CD4-positive, alpha-beta T cell (primary cell): ENCODE data around the gene UXS1. TPM values are rescaled to one million over a fixed set of nuclear protein-coding genes. Genes with fewer than 3 reads are reported as not detected.

Experiments used
- ATAC-seq: fragments of 200-7000 bp; cut with Tn5 transposase; one replicate; pipeline ENCODE4 v1.10.0; 2022; ENCODE audit warnings: mild to moderate bottlenecking; ENCODE audit not compliant: poor library complexity
- CTCF ChIA-PET: fragments of 350-600 bp; sonication (Branson Sonifier 250); formaldehyde crosslinking; loops from one replicate; lab custom pipeline; 2021; ENCODE audit warnings: antibody characterized with exemption, inconsistent platforms; lab: Charles Lee
- POLR2A ChIA-PET: fragments of 350-600 bp; sonication (Branson Sonifier 250); formaldehyde crosslinking; loops from one replicate; lab custom pipeline; 2021; ENCODE audit warnings: antibody characterized with exemption, inconsistent platforms; lab: Charles Lee
- DNase-seq, 14 experiments: peaks; one replicate each; pipeline ENCODE4 v3.0.0-alpha.2; 2013 to 2020; ENCODE audit warnings: mixed read lengths in 2 of 14
- H3K27ac ChIP-seq, 2 donors: one replicate each; pipeline versions ENCODE4 v1.5.1 to v1.7.0; 2013; ENCODE audit warnings: low read length in 2 of 2, low read depth in 1 of 2, mild to moderate bottlenecking in 1 of 2
- H3K27me3 ChIP-seq, 2 experiments: 1 replicate in 1 of 2; 2 replicates in 1 of 2; pipeline versions ENCODE4 v1.6.1 to v1.7.0; 2013; ENCODE audit warnings: low read length in 2 of 2, control low read depth in 1 of 2, mild to moderate bottlenecking in 1 of 2, moderate library complexity in 1 of 2; ENCODE audit not compliant: insufficient read depth in 2 of 2, control insufficient read depth in 1 of 2
- H3K36me3 ChIP-seq: one replicate; pipeline ENCODE4 v1.6.1; 2013; ENCODE audit warnings: low read length, control low read depth; ENCODE audit not compliant: insufficient read depth
- H3K4me1 ChIP-seq: one replicate; pipeline ENCODE4 v1.6.1; 2013; ENCODE audit warnings: low read length, control low read depth; ENCODE audit not compliant: insufficient read depth
- H3K4me3 ChIP-seq: one replicate; pipeline ENCODE4 v1.5.1; 2013; ENCODE audit warnings: mild to moderate bottlenecking, low read length, moderate library complexity
- H3K9me3 ChIP-seq, 2 experiments: 1 replicate in 1 of 2; 2 replicates in 1 of 2; pipeline versions ENCODE4 v1.6.1 to v1.7.0; 2013; ENCODE audit warnings: low read length in 2 of 2, mild to moderate bottlenecking in 2 of 2, control low read depth in 1 of 2, moderate library complexity in 1 of 2; ENCODE audit not compliant: control insufficient read depth in 1 of 2, insufficient read depth in 1 of 2
- H3K27ac Mint-ChIP-seq: one replicate; pipeline ENCODE4 v1.8.0; 2020; ENCODE audit warnings: mixed read lengths
- H3K27me3 Mint-ChIP-seq: one replicate; pipeline ENCODE4 v1.8.0; 2021; ENCODE audit warnings: mixed read lengths
- H3K36me3 Mint-ChIP-seq: one replicate; pipeline ENCODE4 v1.8.0; 2021; ENCODE audit warnings: low read depth, mixed read lengths
- H3K4me1 Mint-ChIP-seq: one replicate; pipeline ENCODE4 v1.8.0; 2021; ENCODE audit warnings: low read depth, mixed read lengths
- H3K4me3 Mint-ChIP-seq: one replicate; pipeline ENCODE4 v1.8.0; 2020; ENCODE audit warnings: mild to moderate bottlenecking, mixed read lengths
- H3K9me3 Mint-ChIP-seq: one replicate; pipeline ENCODE4 v1.8.0; 2020; ENCODE audit warnings: mixed read lengths
- CTCF ChIP-seq: fragments of 200-600 bp; IDR thresholded peaks from one replicate; pipeline ENCODE4 v1.8.0; 2022; ENCODE audit warnings: antibody characterized with exemption, mild to moderate bottlenecking
- intact Hi-C, 2 experiments: fragments of 100-400 bp; cut with DNase I in 1 of 2; cut with micrococcal nuclease in 1 of 2; formaldehyde crosslinking; loops; one replicate each; pipeline versions ENCODE4 v1.15.1 to v1.9.0; 2023 to 2025; cut with DNase I, micrococcal nuclease
- total RNA-seq, 174 experiments: library from RNA in 2 of 174; stranded (reverse) in 2 of 174; gene quantifications; one replicate each; pipeline ENCODE4 v1.2.3 and lab custom pipeline; 2021 to 2026

The UXS1 gene
- total RNA-seq, 2 experiments from 2014 or later: 59.3 to 67.1 TPM

- ChIA-PET POLR2A (interaction anchor here (1.0 to 2.2 kb wide), 3 partner anchors 8 to 31 kb away, joined by 3 to 7 read pairs (median 4); no protein-coding TSS in a partner anchor), CTCF (interaction anchor here (1.0 kb wide), 1 partner anchor 27 kb away, joined by 3 read pairs; no protein-coding TSS in a partner anchor)
- peak overlapping the region; percentile 7 to 18 for H3K27ac ChIP-seq
- H3K36me3 ChIP-seq: no peaks in the 10 kb centered on the region
- peaks cover 25% of the 10 kb centered on the region for H3K36me3 Mint-ChIP-seq
- H3K27me3 ChIP-seq: no peaks in the 10 kb centered on the region
- no peak for ATAC-seq
- H3K4me1 Mint-ChIP-seq: peaks cover 99% of the 10 kb centered on the region
- no peak for TF ChIP-seq CTCF
- H3K27ac Mint-ChIP-seq: peak overlapping the region; percentile 95
- no peaks in the 10 kb centered on the region for H3K27me3 Mint-ChIP-seq
- peaks cover 60% of the 10 kb centered on the region for H3K4me1 ChIP-seq
- H3K9me3 ChIP-seq: no peaks in the 10 kb centered on the region
- no peaks in the 10 kb centered on the region for H3K9me3 Mint-ChIP-seq
- no peak overlapping the region for H3K4me3 ChIP-seq
- intact Hi-C loops: loop anchor here in 1 of 2 experiments (2.0 kb wide), 1 partner anchor 27 kb away; no protein-coding TSS in a partner anchor
- peak overlapping the region; percentile 46 for H3K4me3 Mint-ChIP-seq
- no peak for DNase-seq
Measured at GRCh38 chr2:106163948-106164545, 30.1 kb downstream of the UXS1 start.

GRCh38 chr2:106161938-106162820 is 31.9 kb downstream of the UXS1 start:
- Histone ChIP-seq H3K4me3 (no peak overlapping the region), H3K27ac (peak overlapping the region in 1 of 2 donors; percentile 87), H3K36me3 (no peaks in the 10 kb centered on the region), H3K4me1 (peaks cover 72% of the 10 kb centered on the region), H3K27me3 (no peaks in the 10 kb centered on the region), H3K9me3 (no peaks in the 10 kb centered on the region)
- Mint-ChIP-seq H3K27me3 (no peaks in the 10 kb centered on the region), H3K4me3 (no peak overlapping the region), H3K36me3 (peaks cover 43% of the 10 kb centered on the region), H3K27ac (peak overlapping the region; percentile 95), H3K9me3 (no peaks in the 10 kb centered on the region), H3K4me1 (peaks cover 99% of the 10 kb centered on the region)
- intact Hi-C loops: no loop called here
- peak in 2 of 14 experiments; percentile 52 to 57 for DNase-seq
- POLR2A ChIA-PET: interaction anchor here (1.0 to 5.5 kb wide), 10 partner anchors 8 to 407 kb away, joined by 3 to 69 read pairs (median 4); no protein-coding TSS in a partner anchor
- no peak for ATAC-seq
- CTCF ChIA-PET: interaction anchor here (1.3 to 1.5 kb wide), 2 partner anchors 17 to 21 kb away, joined by 3 read pairs; no protein-coding TSS in a partner anchor
- TF ChIP-seq CTCF: no peak

- no peak for TF ChIP-seq CTCF
- Mint-ChIP-seq H3K4me3 (peak overlapping the region; percentile 89), H3K4me1 (peaks cover 99% of the 10 kb centered on the region), H3K9me3 (no peaks in the 10 kb centered on the region), H3K27me3 (no peaks in the 10 kb centered on the region), H3K36me3 (peaks cover 51% of the 10 kb centered on the region), H3K27ac (peak overlapping the region; percentile 95)
- ChIA-PET POLR2A (interaction anchor here (1.2 to 5.5 kb wide), 15 partner anchors 9 to 416 kb away, joined by 3 to 69 read pairs (median 8); partner anchors contain the start of gene UXS1), CTCF (interaction anchor here (1.3 to 1.5 kb wide), 4 partner anchors 13 to 32 kb away, joined by 3 to 6 read pairs (median 4); no protein-coding TSS in a partner anchor)
- H3K4me1 ChIP-seq: peaks cover 65% of the 10 kb centered on the region
- H3K9me3 ChIP-seq: no peaks in the 10 kb centered on the region
- peak overlapping the region; percentile 83 to 87 for H3K27ac ChIP-seq
- no peaks in the 10 kb centered on the region for H3K27me3 ChIP-seq
- ATAC-seq (no peak), DNase-seq (no peak)
- intact Hi-C loops: no loop called here
- H3K4me3 ChIP-seq: peak overlapping the region; percentile 67
- H3K36me3 ChIP-seq: peaks cover 7% of the 10 kb centered on the region
Measured at GRCh38 chr2:106161341-106161740, 32.8 kb downstream of the UXS1 start.
